ENCODE measurements around the gene ESD. TPM values are rescaled to one million over a fixed set of nuclear protein-coding genes. Genes with fewer than 3 reads are reported as not detected.

Gene ESD
- total and polyA plus RNA-seq, 2 of the 13 experiments (the other 11 are each of a cell fraction or from before 2014, with no cell fraction given) = 118 to 147 TPM

- no peak for DNase-seq (ENCODE audit: low spot score)
- POLR2A ChIA-PET = no interaction called here
Measured at GRCh38 chr13:46846726-46847125, 49.8 kb upstream of the ESD start.

More at GRCh38 chr13:46846726-46847125, 49.8 kb upstream of the ESD start:
- ATAC-seq (no peak), FAIRE-seq (no peak)
- 0% methylated on average over 2 of the region's 2 CpGs for WGBS (ENCODE audit: low lambda C conversion rate)
- Histone ChIP-seq H3K9ac (ENCODE audit: insufficient read depth, low read depth, low read length) (no peak overlapping the region), H3K9me3 (ENCODE audit: low read length) (no peaks in the 10 kb centered on the region), H3K27me3 (ENCODE audit: control insufficient read depth in 1 of 2, insufficient read depth in 2 of 2, low read length in 2 of 2) (peaks cover 0 to under 1% of the 10 kb centered on the region in 2 experiments; a peak in 1 of 5 replicates), H3K27ac (ENCODE audit: extremely low read length, insufficient read depth, low read length) (no peak overlapping the region), H4K20me1 (ENCODE audit: insufficient read depth, low read length) (no peaks in the 10 kb centered on the region), H2AFZ (ENCODE audit: low read length) (no peak overlapping the region), H3K36me3 (replicated peaks in 1 of 2; ENCODE audit: control insufficient read depth in 1 of 2, insufficient read depth in 2 of 2, low read length in 2 of 2) (no peaks in the 10 kb centered on the region), H3K4me3 (replicated peaks in 1 of 3; ENCODE audit: insufficient read depth in 1 of 3, low read depth in 2 of 3, low read length in 3 of 3) (no peak overlapping the region), H3K4me1 (ENCODE audit: insufficient read depth, low read length) (no peaks in the 10 kb centered on the region), H3K79me2 (ENCODE audit: insufficient read depth, low read length) (no peaks in the 10 kb centered on the region), H3K4me2 (ENCODE audit: low read depth, low read length) (no peak overlapping the region)
- in situ Hi-C loops (cut with HindIII; ENCODE audit: extremely low pct_ligation_motif_present, low pct_unique_long_range_greater_than_20kb) (loop anchor here (25.0 kb wide), 1 partner anchor 916 kb away; no protein-coding TSS in a partner anchor), intact Hi-C loops (cut with micrococcal nuclease; ENCODE audit: unreplicated experiment) (no loop called here)
- TF ChIP-seq MYNN (CRISPR knock-in tag; IDR thresholded peaks at IDR 0.05; ENCODE audit: low read depth) (no peak), ZBTB14 (CRISPR knock-in tag; IDR thresholded peaks at IDR 0.05) (no peak), ZNF232 (CRISPR knock-in tag; IDR thresholded peaks at IDR 0.05; ENCODE audit: borderline replicate concordance) (no peak), AHDC1 (CRISPR knock-in tag; IDR thresholded peaks at IDR 0.05; ENCODE audit: borderline replicate concordance) (no peak), RORA (CRISPR knock-in tag; IDR thresholded peaks at IDR 0.05) (no peak), ZNF143 (CRISPR knock-in tag; IDR thresholded peaks at IDR 0.05) (no peak), CREB1 (IDR thresholded peaks at IDR 0.05) (no peak), CREB1 (CRISPR knock-in tag; IDR thresholded peaks at IDR 0.05) (no peak), YEATS4 (CRISPR knock-in tag; IDR thresholded peaks at IDR 0.05; ENCODE audit: borderline replicate concordance) (no peak), ZNF296 (CRISPR knock-in tag; conservative IDR thresholded peaks at IDR 0.05) (no peak), ZNF772 (CRISPR knock-in tag; IDR thresholded peaks at IDR 0.05) (no peak), ZBTB20 (CRISPR knock-in tag; IDR thresholded peaks at IDR 0.05; ENCODE audit: borderline replicate concordance, low read depth) (no peak), GPN1 (CRISPR knock-in tag; IDR thresholded peaks at IDR 0.05; ENCODE audit: borderline replicate concordance) (no peak), NR1H2 (CRISPR knock-in tag; IDR thresholded peaks at IDR 0.05; ENCODE audit: borderline replicate concordance, low read depth) (no peak)
- TF ChIP-seq, protein P1, sequence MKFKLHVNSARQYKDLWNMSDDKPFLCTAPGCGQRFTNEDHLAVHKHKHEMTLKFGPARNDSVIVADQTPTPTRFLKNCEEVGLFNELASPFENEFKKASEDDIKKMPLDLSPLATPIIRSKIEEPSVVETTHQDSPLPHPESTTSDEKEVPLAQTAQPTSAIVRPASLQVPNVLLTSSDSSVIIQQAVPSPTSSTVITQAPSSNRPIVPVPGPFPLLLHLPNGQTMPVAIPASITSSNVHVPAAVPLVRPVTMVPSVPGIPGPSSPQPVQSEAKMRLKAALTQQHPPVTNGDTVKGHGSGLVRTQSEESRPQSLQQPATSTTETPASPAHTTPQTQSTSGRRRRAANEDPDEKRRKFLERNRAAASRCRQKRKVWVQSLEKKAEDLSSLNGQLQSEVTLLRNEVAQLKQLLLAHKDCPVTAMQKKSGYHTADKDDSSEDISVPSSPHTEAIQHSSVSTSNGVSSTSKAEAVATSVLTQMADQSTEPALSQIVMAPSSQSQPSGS (CRISPR knock-in tag; IDR thresholded peaks at IDR 0.05) = no peak
- CTCF ChIA-PET (ENCODE audit: low intra/inter-chr PET ratio, low total read pairs) = no interaction called here
- no TSS peak for BruUV-seq (replicated peaks)
